Tibial artery (tissue), 4 donors: ENCODE measurements around the gene CKAP2.
A peak's percentile ranks its signal among the peaks of the same experiment; 100 is the strongest.

Experiments used
- DNase-seq, 2 donors: peaks; one replicate each; pipeline ENCODE4 v3.0.0-alpha.2; 2019
- H3K27ac ChIP-seq, 2 donors: fragments of 200-600 bp; sonication (generic) in 1 of 2; 1 replicate in 1 of 2; 2 replicates in 1 of 2; pipeline ENCODE4 v1.5.1; 2018 to 2019; ENCODE audit warnings: mild to moderate bottlenecking in 1 of 2
- H3K27me3 ChIP-seq, 2 donors: fragments of 200-600 bp; sonication (generic) in 1 of 2; one replicate each; pipeline versions ENCODE4 v1.5.1 to v1.6.0; 2016 to 2019
- H3K36me3 ChIP-seq, 3 donors: fragments of 200-600 bp; sonication (generic) in 2 of 3; one replicate each; pipeline ENCODE4 v1.5.1; 2016 to 2019; ENCODE audit warnings: mild to moderate bottlenecking in 2 of 3
- H3K4me1 ChIP-seq, 4 donors: fragments of 200-600 bp; sonication (generic) in 2 of 4; 1 replicate in 3 of 4; 2 replicates in 1 of 4; pipeline ENCODE4 v1.5.1; 2016 to 2019
- H3K4me3 ChIP-seq, 2 donors: fragments of 200-600 bp; sonication (generic) in 1 of 2; 1 replicate in 1 of 2; 2 replicates in 1 of 2; pipeline ENCODE4 v1.5.1; 2018 to 2019; ENCODE audit warnings: mild to moderate bottlenecking in 2 of 2
- H3K9me3 ChIP-seq, 3 donors: fragments of 200-600 bp; sonication (generic) in 1 of 3; one replicate each; pipeline ENCODE4 v1.5.1; 2016 to 2019
- intact Hi-C: fragments of 100-400 bp; cut with DNase I; formaldehyde crosslinking; loops from one replicate; pipeline ENCODE4 v1.15.0; 2023; ENCODE audit warnings: low total_unique reads
- TF ChIP-seq, protein P1 (sequence below), 2 experiments: fragments of 200-600 bp in 1 of 2; fragments of 450-650 bp in 1 of 2; IDR thresholded peaks; one replicate each; pipeline ENCODE4 v1.5.1; 2017 to 2019; ENCODE audit warnings: antibody characterized with exemption in 2 of 2, mild to moderate bottlenecking in 1 of 2, moderate library complexity in 1 of 2

The CKAP2 gene

DNA sequence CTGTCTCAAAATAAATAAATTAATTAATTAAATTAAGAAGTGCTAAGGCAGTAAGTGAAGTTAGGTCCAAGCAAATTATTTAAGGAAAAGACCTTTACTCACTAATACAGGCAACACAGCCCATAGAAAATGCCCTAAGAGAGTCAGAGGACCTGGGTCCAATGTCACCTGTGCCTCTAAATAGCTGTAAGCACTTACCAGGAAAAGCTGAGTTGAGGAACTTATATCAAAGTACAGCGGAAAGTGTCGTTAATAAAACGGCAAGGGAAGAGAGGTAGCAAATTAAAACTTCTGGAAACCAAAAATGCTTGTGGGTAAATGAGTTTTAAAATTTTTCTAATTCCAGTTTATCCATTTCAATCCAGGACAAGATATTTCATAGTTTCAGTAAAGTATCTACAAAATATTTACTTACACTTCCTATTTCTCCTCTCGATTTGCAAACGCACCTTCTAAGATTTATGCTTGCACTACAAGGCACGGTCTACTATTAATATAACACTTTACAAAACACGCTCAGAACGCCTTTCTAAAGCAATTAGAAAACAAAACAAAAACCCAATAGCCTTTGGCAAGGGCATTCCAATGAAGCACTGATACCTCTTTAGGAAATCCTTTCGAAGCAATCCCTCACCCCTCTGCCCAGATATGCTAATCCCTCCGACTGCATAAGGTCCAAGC is 5.8 kb upstream of the CKAP2 start:
- DNase-seq = no peak
- Histone ChIP-seq H3K4me3 (peak overlapping the region; percentile 69 to 70), H3K4me1 (peaks cover 0 to 33% (median 18%) of the 10 kb centered on the region in 4 donors), H3K36me3 (peaks cover 0 to 6% (median 0%) of the 10 kb centered on the region in 3 donors), H3K9me3 (no peaks in the 10 kb centered on the region), H3K27me3 (no peaks in the 10 kb centered on the region), H3K27ac (peak overlapping the region; percentile 82 to 88)
- intact Hi-C loops = loop anchor here (5.0 to 10.0 kb wide), 2 partner anchors 437 to 645 kb away; partner anchors contain the start of genes ALG11, ATP7B and DHRS12
- TF ChIP-seq, protein P1, sequence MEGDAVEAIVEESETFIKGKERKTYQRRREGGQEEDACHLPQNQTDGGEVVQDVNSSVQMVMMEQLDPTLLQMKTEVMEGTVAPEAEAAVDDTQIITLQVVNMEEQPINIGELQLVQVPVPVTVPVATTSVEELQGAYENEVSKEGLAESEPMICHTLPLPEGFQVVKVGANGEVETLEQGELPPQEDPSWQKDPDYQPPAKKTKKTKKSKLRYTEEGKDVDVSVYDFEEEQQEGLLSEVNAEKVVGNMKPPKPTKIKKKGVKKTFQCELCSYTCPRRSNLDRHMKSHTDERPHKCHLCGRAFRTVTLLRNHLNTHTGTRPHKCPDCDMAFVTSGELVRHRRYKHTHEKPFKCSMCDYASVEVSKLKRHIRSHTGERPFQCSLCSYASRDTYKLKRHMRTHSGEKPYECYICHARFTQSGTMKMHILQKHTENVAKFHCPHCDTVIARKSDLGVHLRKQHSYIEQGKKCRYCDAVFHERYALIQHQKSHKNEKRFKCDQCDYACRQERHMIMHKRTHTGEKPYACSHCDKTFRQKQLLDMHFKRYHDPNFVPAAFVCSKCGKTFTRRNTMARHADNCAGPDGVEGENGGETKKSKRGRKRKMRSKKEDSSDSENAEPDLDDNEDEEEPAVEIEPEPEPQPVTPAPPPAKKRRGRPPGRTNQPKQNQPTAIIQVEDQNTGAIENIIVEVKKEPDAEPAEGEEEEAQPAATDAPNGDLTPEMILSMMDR (IDR thresholded peaks at IDR 0.05) = no peak

- Histone ChIP-seq H3K4me1 (peaks cover 0 to 34% (median 19%) of the 10 kb centered on the region in 4 donors), H3K36me3 (peaks cover 0 to 2% (median 0%) of the 10 kb centered on the region in 3 donors), H3K9me3 (no peaks in the 10 kb centered on the region), H3K4me3 (peak within 1 kb of the TSS; percentile 69 to 70), H3K27ac (peak within 1 kb of the TSS; percentile 82 to 88), H3K27me3 (no peaks in the 10 kb centered on the region)
- TF ChIP-seq, protein P1 (IDR thresholded peaks at IDR 0.05) = peak; percentile 99 to 100
- peak; percentile 92 to 97 for DNase-seq
- intact Hi-C loops = loop anchor here (5.0 to 10.0 kb wide), 2 partner anchors 438 to 645 kb away; partner anchors contain the start of genes ALG11, ATP7B and DHRS12
Measured at GRCh38 chr13:52450012-52450792, 5.1 kb upstream of the CKAP2 start, which contains the start of gene VPS36. TSS of gene VPS36 (minus strand) at chr13:52450634. CDS start at chr13:52450594, 40 bp downstream.

DNA sequence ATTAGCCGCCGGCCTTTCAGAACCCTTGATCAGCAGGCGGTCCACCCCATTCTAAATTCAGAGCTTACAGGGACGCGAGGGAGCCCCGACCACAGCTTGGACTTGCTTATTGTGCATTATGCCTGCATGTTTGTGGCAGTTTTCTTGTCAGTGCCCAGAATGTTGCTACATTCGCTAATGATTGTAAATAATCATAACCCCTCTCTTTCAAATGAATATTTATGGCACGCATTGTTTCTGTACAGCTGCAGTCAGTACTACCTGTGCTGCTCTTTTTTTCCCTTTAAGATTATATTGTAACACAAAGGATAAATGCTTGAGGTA is 4.5 kb upstream of the CKAP2 start:
- Histone ChIP-seq H3K4me1 (peaks cover 0 to 34% (median 19%) of the 10 kb centered on the region in 4 donors), H3K27ac (peak overlapping the region; percentile 10 to 16), H3K9me3 (no peaks in the 10 kb centered on the region), H3K4me3 (peak overlapping the region in 1 of 2 donors; percentile 70), H3K36me3 (no peaks in the 10 kb centered on the region), H3K27me3 (no peaks in the 10 kb centered on the region)
- TF ChIP-seq, protein P1 (IDR thresholded peaks at IDR 0.05) = no peak
- no peak for DNase-seq
- intact Hi-C loops = loop anchor here (5.0 to 10.0 kb wide), 2 partner anchors 438 to 646 kb away; partner anchors contain the start of genes ALG11, ATP7B and DHRS12

DNA sequence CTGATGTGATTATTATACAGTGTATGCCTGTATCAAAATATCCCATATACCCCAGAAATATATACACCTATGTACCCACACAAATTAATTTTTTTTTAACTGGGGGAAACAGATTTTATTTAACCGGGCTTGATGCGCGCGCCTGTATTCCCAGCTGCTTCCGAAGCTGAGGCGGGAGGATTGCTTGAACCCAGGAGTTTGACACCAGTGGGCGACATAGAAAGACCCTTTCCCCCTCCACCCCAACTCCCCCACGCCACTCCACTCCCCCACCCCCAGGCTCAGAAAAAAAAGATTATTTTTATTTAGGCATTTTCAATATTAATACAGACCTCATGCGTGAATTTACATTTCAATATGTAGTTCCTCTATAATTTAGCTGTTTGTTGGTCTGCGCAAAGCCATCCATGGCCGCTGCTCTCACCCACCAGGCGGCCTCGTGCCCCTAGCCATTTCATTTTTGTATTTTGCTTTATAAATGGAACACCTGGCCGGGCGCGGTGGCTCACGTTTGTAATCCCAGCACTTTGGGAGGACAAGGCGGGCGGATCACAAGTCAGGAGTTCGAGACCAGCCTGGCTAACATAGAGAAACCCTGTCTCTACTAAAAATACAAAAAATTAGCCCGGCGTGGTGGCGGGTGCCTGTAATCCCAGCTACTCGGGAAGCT is 4.0 kb upstream of the CKAP2 start:
- Histone ChIP-seq H3K4me1 (peaks cover 0 to 40% (median 20%) of the 10 kb centered on the region in 4 donors), H3K9me3 (no peaks in the 10 kb centered on the region), H3K36me3 (no peaks in the 10 kb centered on the region), H3K4me3 (peak overlapping the region in 1 of 2 donors; percentile 70), H3K27me3 (no peaks in the 10 kb centered on the region), H3K27ac (peak overlapping the region; percentile 10 to 16)
- TF ChIP-seq, protein P1 (IDR thresholded peaks at IDR 0.05) = no peak
- intact Hi-C loops = loop anchor here (5.0 to 10.0 kb wide), 2 partner anchors 439 to 646 kb away; partner anchors contain the start of genes ALG11, ATP7B and DHRS12
- no peak for DNase-seq

- H3K9me3 ChIP-seq = no peaks in the 10 kb centered on the region
- intact Hi-C loops = loop anchor here (5.0 to 10.0 kb wide), 2 partner anchors 440 to 648 kb away; partner anchors contain the start of genes ALG11, ATP7B and DHRS12
- H3K4me1 ChIP-seq = peaks cover 0 to 38% (median 21%) of the 10 kb centered on the region in 4 donors
- H3K36me3 ChIP-seq = no peaks in the 10 kb centered on the region
- H3K27ac ChIP-seq = no peak overlapping the region
- DNase-seq = no peak
- no peaks in the 10 kb centered on the region for H3K27me3 ChIP-seq
- TF ChIP-seq, protein P1 (IDR thresholded peaks at IDR 0.05) = no peak
- no peak overlapping the region for H3K4me3 ChIP-seq
Measured at GRCh38 chr13:52452470-52452869, 2.8 kb upstream of the CKAP2 start.
